ENCODE data around the gene RAP2B.

RAP2B gene

GRCh38 chr3:153129426-153129825 lies 32.6 kb upstream of the RAP2B start:
- Histone ChIP-seq H4K20me1 (ENCODE audit: insufficient read depth) (no peaks in the 10 kb centered on the region), H3K4me3 (IDR thresholded peaks at IDR 0.05; ENCODE audit: insufficient read depth, low read depth, low read length) (no peak overlapping the region), H3K27me3 (ENCODE audit: insufficient read depth, low read depth) (no peaks in the 10 kb centered on the region), H3K27ac (no peak overlapping the region), H3K4me2 (no peak overlapping the region), H3K9ac (no peak overlapping the region), H2AFZ (ENCODE audit: low read depth) (no peak overlapping the region), H3K36me3 (ENCODE audit: insufficient read depth) (no peaks in the 10 kb centered on the region), H3K4me1 (ENCODE audit: low read depth, poor library complexity, severe bottlenecking) (peaks cover 12% of the 10 kb centered on the region), H3K79me2 (ENCODE audit: insufficient read depth, low read depth) (no peaks in the 10 kb centered on the region)
- TF ChIP-seq CTCF (conservative IDR thresholded peaks at IDR 0.05; ENCODE audit: low read depth, low read length): no peak

GRCh38 chr3:153129866-153130265 lies 32.2 kb upstream of the RAP2B start:
- Histone ChIP-seq H3K79me2 (ENCODE audit: insufficient read depth, low read depth) (no peaks in the 10 kb centered on the region), H3K27ac (no peak overlapping the region), H3K27me3 (ENCODE audit: insufficient read depth, low read depth) (no peaks in the 10 kb centered on the region), H3K4me2 (no peak overlapping the region), H3K4me1 (ENCODE audit: low read depth, poor library complexity, severe bottlenecking) (peaks cover 12% of the 10 kb centered on the region), H3K9ac (no peak overlapping the region), H3K4me3 (IDR thresholded peaks at IDR 0.05; ENCODE audit: insufficient read depth, low read depth, low read length) (no peak overlapping the region), H4K20me1 (ENCODE audit: insufficient read depth) (no peaks in the 10 kb centered on the region), H3K36me3 (ENCODE audit: insufficient read depth) (no peaks in the 10 kb centered on the region), H2AFZ (ENCODE audit: low read depth) (no peak overlapping the region)
- TF ChIP-seq CTCF (conservative IDR thresholded peaks at IDR 0.05; ENCODE audit: low read depth, low read length): no peak

GRCh38 chr3:153130312-153130977 lies 31.6 kb upstream of the RAP2B start:
- no peaks in the 10 kb centered on the region for H3K79me2 ChIP-seq (ENCODE audit: insufficient read depth, low read depth)
- H3K4me2 ChIP-seq: no peak overlapping the region
- H3K4me3 ChIP-seq (IDR thresholded peaks at IDR 0.05; ENCODE audit: insufficient read depth, low read depth, low read length): no peak overlapping the region
- H3K9ac ChIP-seq: no peak overlapping the region
- H4K20me1 ChIP-seq (ENCODE audit: insufficient read depth): no peaks in the 10 kb centered on the region
- H3K36me3 ChIP-seq (ENCODE audit: insufficient read depth): no peaks in the 10 kb centered on the region
- H3K27me3 ChIP-seq (ENCODE audit: insufficient read depth, low read depth): no peaks in the 10 kb centered on the region
- peaks cover 12% of the 10 kb centered on the region for H3K4me1 ChIP-seq (ENCODE audit: low read depth, poor library complexity, severe bottlenecking)
- H2AFZ ChIP-seq (ENCODE audit: low read depth): no peak overlapping the region
- no peak for TF ChIP-seq CTCF (conservative IDR thresholded peaks at IDR 0.05; ENCODE audit: low read depth, low read length)
- no peak overlapping the region for H3K27ac ChIP-seq

- H4K20me1 ChIP-seq (ENCODE audit: insufficient read depth): no peaks in the 10 kb centered on the region
- H3K27me3 ChIP-seq (ENCODE audit: insufficient read depth, low read depth): no peaks in the 10 kb centered on the region
- H3K79me2 ChIP-seq (ENCODE audit: insufficient read depth, low read depth): no peaks in the 10 kb centered on the region
- peak overlapping the region; percentile 60; the same call in 1 of the 2 replicates for H3K4me2 ChIP-seq
- no peak overlapping the region for H3K4me3 ChIP-seq (IDR thresholded peaks at IDR 0.05; ENCODE audit: insufficient read depth, low read depth, low read length)
- TF ChIP-seq CTCF (conservative IDR thresholded peaks at IDR 0.05; ENCODE audit: low read depth, low read length): no peak
- H3K27ac ChIP-seq: peak overlapping the region; percentile 90
- H3K4me1 ChIP-seq (ENCODE audit: low read depth, poor library complexity, severe bottlenecking): peaks cover 54% of the 10 kb centered on the region
- no peaks in the 10 kb centered on the region for H3K36me3 ChIP-seq (ENCODE audit: insufficient read depth)
- H3K9ac ChIP-seq: no peak overlapping the region
- H2AFZ ChIP-seq (ENCODE audit: low read depth): no peak overlapping the region
Measured at GRCh38 chr3:153137626-153138025, 24.4 kb upstream of the RAP2B start.
